Natural killer cell (primary cell): ENCODE results near the gene ZNF506. TPM values are rescaled to one million over a fixed set of nuclear protein-coding genes. Genes with fewer than 3 reads are reported as not detected.
"Not testable (repeated sequence)": the region's sequence is repeated elsewhere in the genome, so short reads cannot be mapped to it uniquely, and the experiment has no call there.

ENCODE experiments used
- ATAC-seq, 3 donors: fragments of 150-1000 bp in 2 of 3; fragments of 200-7000 bp in 1 of 3; cut with Tn5 transposase; 1 replicate in 1 of 3; 2 replicates in 2 of 3; pipeline ENCODE4 v1.10.0; 2021; ENCODE audit warnings: mild to moderate bottlenecking in 2 of 3, moderate library complexity in 2 of 3
- DNase-seq, 2 donors: peaks; one replicate each; pipeline versions ENCODE4 v3.0.0 to v3.0.0-alpha.2; 2013 to 2021; ENCODE audit warnings: mixed read lengths in 1 of 2
- H3K27ac ChIP-seq: one replicate; pipeline ENCODE4 v1.5.1; 2013; ENCODE audit warnings: mild to moderate bottlenecking, low read length
- H3K27me3 ChIP-seq: one replicate; pipeline ENCODE4 v1.6.1; 2013; ENCODE audit warnings: low read length; ENCODE audit not compliant: control insufficient read depth, insufficient read depth
- H3K36me3 ChIP-seq: one replicate; pipeline ENCODE4 v1.6.1; 2013; ENCODE audit warnings: low read length; ENCODE audit not compliant: control insufficient read depth, insufficient read depth
- H3K4me1 ChIP-seq: one replicate; pipeline ENCODE4 v1.6.1; 2013; ENCODE audit warnings: low read length; ENCODE audit not compliant: control insufficient read depth, insufficient read depth
- H3K4me3 ChIP-seq: one replicate; pipeline ENCODE4 v1.5.1; 2013; ENCODE audit warnings: low read length
- H3K9me3 ChIP-seq: one replicate; pipeline ENCODE4 v1.6.1; 2013; ENCODE audit warnings: low read length; ENCODE audit not compliant: control insufficient read depth, insufficient read depth
- H3K27ac Mint-ChIP-seq, 2 donors: one replicate each; pipeline ENCODE4 v1.8.0; 2022; ENCODE audit warnings: mild to moderate bottlenecking in 2 of 2, mixed read lengths in 2 of 2, moderate library complexity in 1 of 2
- H3K27me3 Mint-ChIP-seq, 2 donors: one replicate each; pipeline ENCODE4 v1.8.0; 2022; ENCODE audit warnings: low read depth in 2 of 2, mixed read lengths in 2 of 2
- H3K36me3 Mint-ChIP-seq: one replicate; pipeline ENCODE4 v1.8.0; 2022; ENCODE audit warnings: mixed read lengths
- H3K4me1 Mint-ChIP-seq, 2 donors: one replicate each; pipeline ENCODE4 v1.8.0; 2022; ENCODE audit warnings: mixed read lengths in 2 of 2
- H3K4me3 Mint-ChIP-seq: one replicate; pipeline ENCODE4 v1.8.0; 2022; ENCODE audit warnings: mild to moderate bottlenecking, moderate library complexity, mixed read lengths
- H3K9me3 Mint-ChIP-seq, 2 donors: one replicate each; pipeline ENCODE4 v1.8.0; 2022; ENCODE audit warnings: mixed read lengths in 2 of 2
- CTCF ChIP-seq: fragments of 200-600 bp; IDR thresholded peaks from one replicate; pipeline ENCODE4 v1.8.0; 2022; ENCODE audit warnings: antibody characterized with exemption
- WGBS: methylation state at CpG from one replicate; pipeline ENCODE4 v1.1.7; 2013; ENCODE audit warnings: missing lambda C conversion rate; ENCODE audit not compliant: insufficient coverage; 5-methylcytosine and 5-hydroxymethylcytosine counted together
- intact Hi-C: fragments of 100-400 bp; cut with micrococcal nuclease; formaldehyde crosslinking; loops from one replicate; pipeline ENCODE4 v1.14.2; 2022
- total RNA-seq, 4 donors: library from RNA; stranded (reverse); fragments of 120-200 nt in 1 of 4; gene quantifications; one replicate each; pipeline versions ENCODE4 v1.2.3 to v1.2.4, GENCODE V29; 2013 to 2022

ZNF506 gene
- total RNA-seq, 3 donors from 2014 or later (not counting 1 experiment from before 2014, with no cell fraction given) = 35.0 to 62.8 (median 44.0) TPM

GRCh38 chr19:19745496-19746285, 75.9 kb downstream of the ZNF506 start:
- 91% methylated on average over 17 of the region's 17 CpGs for WGBS
- H3K9me3 ChIP-seq = no peaks in the 10 kb centered on the region
- H3K27me3 ChIP-seq = no peaks in the 10 kb centered on the region
- no peak for TF ChIP-seq CTCF
- no peaks in the 10 kb centered on the region for H3K36me3 ChIP-seq
- DNase-seq = peak in 1 of 2 donors; percentile 28
- H3K27ac ChIP-seq = no peak overlapping the region
- no peak overlapping the region for H3K4me3 Mint-ChIP-seq
- H3K4me1 ChIP-seq = no peaks in the 10 kb centered on the region
- H3K27me3 Mint-ChIP-seq = no peaks in the 10 kb centered on the region
- intact Hi-C loops = no loop called here
- H3K4me1 Mint-ChIP-seq = no peaks in the 10 kb centered on the region
- H3K9me3 Mint-ChIP-seq = no peaks in the 10 kb centered on the region
- H3K36me3 Mint-ChIP-seq = no peaks in the 10 kb centered on the region
- H3K4me3 ChIP-seq = no peak overlapping the region
- no peak overlapping the region for H3K27ac Mint-ChIP-seq
- ATAC-seq = no peak

GRCh38 chr19:19744641-19745040, 76.9 kb downstream of the ZNF506 start:
- Mint-ChIP-seq H3K4me1 (no peaks in the 10 kb centered on the region), H3K4me3 (no peak overlapping the region), H3K27ac (no peak overlapping the region), H3K36me3 (no peaks in the 10 kb centered on the region), H3K27me3 (no peaks in the 10 kb centered on the region), H3K9me3 (no peaks in the 10 kb centered on the region)
- 91% methylated on average over 17 of the region's 17 CpGs for WGBS
- Histone ChIP-seq H3K27ac (no peak overlapping the region), H3K9me3 (no peaks in the 10 kb centered on the region), H3K4me1 (no peaks in the 10 kb centered on the region), H3K4me3 (no peak overlapping the region), H3K27me3 (no peaks in the 10 kb centered on the region), H3K36me3 (no peaks in the 10 kb centered on the region)
- intact Hi-C loops = no loop called here
- no peak for TF ChIP-seq CTCF
- ATAC-seq (no peak), DNase-seq (no peak)

- H3K4me1 ChIP-seq, H3K27me3 Mint-ChIP-seq, H3K27ac ChIP-seq, ATAC-seq, H3K9me3 ChIP-seq, H3K27ac Mint-ChIP-seq, H3K9me3 Mint-ChIP-seq, H3K4me3 Mint-ChIP-seq, H3K36me3 ChIP-seq, H3K27me3 ChIP-seq, H3K36me3 Mint-ChIP-seq, DNase-seq, H3K4me3 ChIP-seq, H3K4me1 Mint-ChIP-seq, intact Hi-C loops: not testable (repeated sequence)
- 82% methylated on average over 6 of the region's 6 CpGs for WGBS
These were observed 77.6 kb downstream of the ZNF506 start for GRCh38 chr19:19743921-19744320.

- no peaks in the 10 kb centered on the region for H3K27me3 Mint-ChIP-seq
- no peaks in the 10 kb centered on the region for H3K36me3 ChIP-seq
- H3K27me3 ChIP-seq = no peaks in the 10 kb centered on the region
- no peak overlapping the region for H3K4me3 ChIP-seq
- no peaks in the 10 kb centered on the region for H3K36me3 Mint-ChIP-seq
- H3K4me1 ChIP-seq = no peaks in the 10 kb centered on the region
- H3K27ac ChIP-seq = no peak overlapping the region
- no peaks in the 10 kb centered on the region for H3K4me1 Mint-ChIP-seq
- no peaks in the 10 kb centered on the region for H3K9me3 ChIP-seq
- no peaks in the 10 kb centered on the region for H3K9me3 Mint-ChIP-seq
- no peak overlapping the region for H3K4me3 Mint-ChIP-seq
- DNase-seq = no peak
- intact Hi-C loops = no loop called here
- WGBS = 93% methylated on average over 6 of the region's 6 CpGs
- H3K27ac Mint-ChIP-seq = no peak overlapping the region
- TF ChIP-seq CTCF = no peak
- ATAC-seq = no peak
These were observed 78.4 kb downstream of the ZNF506 start for GRCh38 chr19:19743176-19743575.
